Spleen (tissue), 11 donors: ENCODE data around the gene ZNF660. TPM values are rescaled to one million over a fixed set of nuclear protein-coding genes. Genes with fewer than 3 reads are reported as not detected.
"Not testable (repeated sequence)": the region's sequence is repeated elsewhere in the genome, so short reads cannot be mapped to it uniquely, and the experiment has no call there.

Experiments used
- DNase-seq: peaks from one replicate; pipeline ENCODE4 v3.0.0-alpha.2; 2020
- H3K27ac ChIP-seq, 8 donors: fragments of 200-600 bp; sonication (generic) in 7 of 8; 1 replicate in 4 of 8; 2 replicates in 4 of 8; pipeline versions ENCODE4 v1.5.0 to v1.8.0; 2016 to 2021; ENCODE audit warnings: inconsistent platforms in 4 of 8, mild to moderate bottlenecking in 4 of 8, moderate library complexity in 1 of 8
- H3K27me3 ChIP-seq, 7 donors: fragments of 200-600 bp; sonication (generic) in 6 of 7; replicated peaks in 1 of 7; 1 replicate in 4 of 7; 2 replicates in 3 of 7; pipeline versions ENCODE4 v1.5.0 to v1.8.0; 2016 to 2021; ENCODE audit warnings: inconsistent platforms in 3 of 7, mild to moderate bottlenecking in 1 of 7
- H3K36me3 ChIP-seq, 6 donors: fragments of 200-600 bp; sonication (generic) in 5 of 6; 1 replicate in 4 of 6; 2 replicates in 2 of 6; pipeline versions ENCODE4 v1.5.0 to v1.8.0; 2016 to 2021; ENCODE audit warnings: inconsistent platforms in 2 of 6
- H3K4me1 ChIP-seq, 6 donors: fragments of 200-600 bp; sonication (generic) in 5 of 6; 1 replicate in 3 of 6; 2 replicates in 3 of 6; pipeline versions ENCODE4 v1.5.0 to v1.8.0; 2016 to 2021; ENCODE audit warnings: inconsistent platforms in 3 of 6
- H3K4me3 ChIP-seq, 8 donors: fragments of 200-600 bp; sonication (generic) in 7 of 8; 1 replicate in 4 of 8; 2 replicates in 4 of 8; pipeline versions ENCODE4 v1.5.0 to v1.8.0; 2016 to 2021; ENCODE audit warnings: inconsistent platforms in 4 of 8, mild to moderate bottlenecking in 4 of 8, moderate library complexity in 2 of 8
- H3K9me3 ChIP-seq, 8 donors: fragments of 200-600 bp; sonication (generic) in 7 of 8; 1 replicate in 4 of 8; 2 replicates in 4 of 8; pipeline versions ENCODE4 v1.5.0 to v1.8.0; 2016 to 2021; ENCODE audit warnings: inconsistent platforms in 4 of 8
- CTCF ChIP-seq, 11 experiments: fragments of 200-600 bp in 7 of 11; fragments of 450-650 bp in 4 of 11; sonication (generic) in 4 of 11; IDR thresholded peaks in 8 of 11; conservative IDR thresholded peaks in 3 of 11; 1 replicate in 7 of 11; 2 replicates in 4 of 11; pipeline versions ENCODE4 v1.4.0 to v1.8.0; 2016 to 2021; ENCODE audit warnings: antibody characterized with exemption in 11 of 11, inconsistent platforms in 4 of 11, mild to moderate bottlenecking in 1 of 11
- POLR2A ChIP-seq, 3 donors: fragments of 450-650 bp; IDR thresholded peaks; one replicate each; pipeline ENCODE4 v1.5.1; 2017; ENCODE audit warnings: antibody characterized with exemption in 3 of 3, mild to moderate bottlenecking in 1 of 3
- POLR2AphosphoS5 ChIP-seq, 3 donors: sonication (generic); formaldehyde crosslinking; IDR thresholded peaks; one replicate each; pipeline ENCODE4 v1.5.1; 2017; ENCODE audit warnings: antibody characterized with exemption in 3 of 3
- WGBS, 5 donors: extraction: QIAGEN DNeasy Blood & Tissue Kit in 3 of 5; methylation state at CpG; one replicate each; pipeline versions ENCODE4 v1.1.5 to v1.1.7; 2013 to 2018; 5-methylcytosine and 5-hydroxymethylcytosine counted together
- intact Hi-C: fragments of 100-400 bp; cut with DNase I; formaldehyde crosslinking; loops from one replicate; pipeline ENCODE4 v1.15.0; 2023; ENCODE audit warnings: low total_unique reads
- polyA plus RNA-seq, 3 donors: library from polyadenylated mRNA; stranded (reverse); fragments of 200-250 nt; gene quantifications; one replicate each; pipeline ENCODE4 v1.2.1, GENCODE V29; 2013
- total RNA-seq, 7 donors: library from RNA; depleted of rRNA in 3 of 7; stranded (reverse); fragments of >200 nt in 3 of 7; fragmentation: NEBNext Ultra II Directional in 4 of 7; extraction: Animal tissue kit (Norgen Biotek cat#: 25700) in 4 of 7; gene quantifications; one replicate each; pipeline versions ENCODE4 v1.1.0 to v1.2.1, GENCODE V29; 2016 to 2021
- donor health status: healthy with polysubstance abuse.
- donor health status: DM: no; HTN: no; CAD: no; lungs with moderate emphysema.
- donor health status: DM: no; HTN: no; CAD: no.
- donor health status: Bipolar disorder and iron deficiency.
- donor health status: healthy.
- donor health status: DM: no; HTN: no; CAD: no.
- donor health status: DM: yes; HTN: yes; CAD: no.

Gene ZNF660
- total and polyA plus RNA-seq, 10 donors: 0.61 to 5.4 (median 3.6) TPM

GRCh38 chr3:44580971-44581370 is 3.8 kb upstream of the ZNF660 start:
- H3K36me3 ChIP-seq, intact Hi-C loops, H3K27ac ChIP-seq, H3K4me3 ChIP-seq, DNase-seq: not testable (repeated sequence)
- Histone ChIP-seq H3K9me3 (peaks cover 0 to 49% (median 16%) of the 10 kb centered on the region in 8 donors), H3K4me1 (peaks cover 0 to 23% (median 9%) of the 10 kb centered on the region in 6 donors), H3K27me3 (peaks cover 0 to 16% (median 0%) of the 10 kb centered on the region in 7 donors)
- 39 to 67% (median 63%) methylated on average over 39 to 62 of the region's 62 CpGs for WGBS, 5 donors

- WGBS, 5 donors: 46 to 76% (median 50%) methylated on average over 1 of the region's 1 CpG
- Histone ChIP-seq H3K27ac (no peak overlapping the region), H3K4me1 (no peaks in the 10 kb centered on the region), H3K9me3 (peaks cover 17 to 92% (median 66%) of the 10 kb centered on the region in 8 donors), H3K36me3 (peaks cover 0 to 60% (median 9%) of the 10 kb centered on the region in 6 donors), H3K4me3 (no peak overlapping the region), H3K27me3 (no peaks in the 10 kb centered on the region)
- no peak for TF ChIP-seq POLR2A (IDR thresholded peaks at IDR 0.05)
- no peak for TF ChIP-seq POLR2AphosphoS5 (IDR thresholded peaks at IDR 0.05)
- TF ChIP-seq CTCF (IDR thresholded peaks at IDR 0.05 in 8 of 11, conservative IDR thresholded peaks at IDR 0.05 in 3 of 11): no peak
- DNase-seq: no peak
- intact Hi-C loops: no loop called here
Measured at GRCh38 chr3:44596621-44597020, 11.9 kb downstream of the ZNF660 start.

- H3K27me3 ChIP-seq: no peaks in the 10 kb centered on the region
- intact Hi-C loops: no loop called here
- 94 to 100% (median 99%) methylated on average over 2 of the region's 2 CpGs for WGBS, 5 donors
- H3K9me3 ChIP-seq: peaks cover 0 to 45% (median 15%) of the 10 kb centered on the region in 8 donors
- no peaks in the 10 kb centered on the region for H3K4me1 ChIP-seq
- no peak for TF ChIP-seq POLR2AphosphoS5 (IDR thresholded peaks at IDR 0.05)
- TF ChIP-seq CTCF (IDR thresholded peaks at IDR 0.05 in 8 of 11, conservative IDR thresholded peaks at IDR 0.05 in 3 of 11): no peak
- TF ChIP-seq POLR2A (IDR thresholded peaks at IDR 0.05): no peak
- no peak for DNase-seq
- no peak overlapping the region for H3K27ac ChIP-seq
- no peak overlapping the region for H3K4me3 ChIP-seq
- H3K36me3 ChIP-seq: peaks cover 0 to 14% (median 0%) of the 10 kb centered on the region in 6 donors
Measured at GRCh38 chr3:44601749-44602148, 17.0 kb downstream of the ZNF660 start.

- Histone ChIP-seq H3K9me3 (peaks cover 0 to 8% (median 0%) of the 10 kb centered on the region in 8 donors), H3K4me3 (no peak overlapping the region), H3K4me1 (no peaks in the 10 kb centered on the region), H3K27ac (no peak overlapping the region), H3K36me3 (peaks cover 0 to 6% (median 0%) of the 10 kb centered on the region in 6 donors), H3K27me3 (no peaks in the 10 kb centered on the region)
- DNase-seq: no peak
- TF ChIP-seq CTCF (IDR thresholded peaks at IDR 0.05 in 8 of 11, conservative IDR thresholded peaks at IDR 0.05 in 3 of 11) (no peak), POLR2A (IDR thresholded peaks at IDR 0.05) (no peak), POLR2AphosphoS5 (IDR thresholded peaks at IDR 0.05) (no peak)
- intact Hi-C loops: no loop called here
Measured at GRCh38 chr3:44612678-44613077, 27.9 kb downstream of the ZNF660 start.
